ENCODE data around the gene ZNF77.

Gene ZNF77

DNA sequence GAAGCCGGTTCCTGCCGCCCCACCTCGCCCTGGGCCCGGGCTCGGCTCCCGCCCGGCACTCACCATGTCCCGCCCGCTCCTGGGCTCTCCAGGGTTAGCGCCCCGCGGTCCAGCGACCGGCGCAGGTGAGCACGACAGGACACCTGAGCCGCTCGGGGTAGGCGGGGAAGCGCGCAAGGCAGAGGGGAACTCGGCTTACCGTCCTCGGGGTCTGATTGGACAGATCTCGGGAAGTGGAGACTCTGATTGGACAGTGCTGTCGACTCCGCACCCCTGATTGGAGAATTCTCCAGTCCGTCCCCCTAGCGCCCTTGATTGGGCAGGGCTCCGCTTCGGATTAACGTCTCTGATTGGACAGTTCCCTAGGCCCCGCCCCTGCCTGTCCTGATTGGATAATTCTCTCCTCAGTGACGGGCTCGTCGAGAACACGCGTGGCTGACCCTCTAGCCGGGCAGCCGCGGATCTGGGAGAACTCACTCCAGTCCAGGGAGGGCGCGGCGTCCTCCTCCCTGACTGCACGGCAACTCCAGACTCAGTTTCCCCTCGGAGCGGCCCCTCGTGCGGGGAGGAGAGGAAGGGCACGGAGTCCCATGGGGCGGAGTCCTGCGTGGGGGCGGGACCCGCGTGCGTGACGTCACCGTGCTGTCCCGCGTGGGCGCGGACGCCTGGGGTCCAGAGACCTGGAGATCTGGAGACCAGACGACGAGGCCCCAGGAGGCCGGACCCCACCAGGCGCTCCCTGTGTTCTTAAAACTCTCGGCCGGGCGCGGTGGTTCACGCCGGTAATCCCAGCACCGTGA lies at the start of gene ZNF77:
ZNF77 (minus strand) TSS at position 197 of the 800 bp plus-strand sequence; CDS start at position 66, 131 bp downstream.
- TF ChIP-seq, protein P1, sequence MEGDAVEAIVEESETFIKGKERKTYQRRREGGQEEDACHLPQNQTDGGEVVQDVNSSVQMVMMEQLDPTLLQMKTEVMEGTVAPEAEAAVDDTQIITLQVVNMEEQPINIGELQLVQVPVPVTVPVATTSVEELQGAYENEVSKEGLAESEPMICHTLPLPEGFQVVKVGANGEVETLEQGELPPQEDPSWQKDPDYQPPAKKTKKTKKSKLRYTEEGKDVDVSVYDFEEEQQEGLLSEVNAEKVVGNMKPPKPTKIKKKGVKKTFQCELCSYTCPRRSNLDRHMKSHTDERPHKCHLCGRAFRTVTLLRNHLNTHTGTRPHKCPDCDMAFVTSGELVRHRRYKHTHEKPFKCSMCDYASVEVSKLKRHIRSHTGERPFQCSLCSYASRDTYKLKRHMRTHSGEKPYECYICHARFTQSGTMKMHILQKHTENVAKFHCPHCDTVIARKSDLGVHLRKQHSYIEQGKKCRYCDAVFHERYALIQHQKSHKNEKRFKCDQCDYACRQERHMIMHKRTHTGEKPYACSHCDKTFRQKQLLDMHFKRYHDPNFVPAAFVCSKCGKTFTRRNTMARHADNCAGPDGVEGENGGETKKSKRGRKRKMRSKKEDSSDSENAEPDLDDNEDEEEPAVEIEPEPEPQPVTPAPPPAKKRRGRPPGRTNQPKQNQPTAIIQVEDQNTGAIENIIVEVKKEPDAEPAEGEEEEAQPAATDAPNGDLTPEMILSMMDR (IDR thresholded peaks at IDR 0.05), result no peak

DNA sequence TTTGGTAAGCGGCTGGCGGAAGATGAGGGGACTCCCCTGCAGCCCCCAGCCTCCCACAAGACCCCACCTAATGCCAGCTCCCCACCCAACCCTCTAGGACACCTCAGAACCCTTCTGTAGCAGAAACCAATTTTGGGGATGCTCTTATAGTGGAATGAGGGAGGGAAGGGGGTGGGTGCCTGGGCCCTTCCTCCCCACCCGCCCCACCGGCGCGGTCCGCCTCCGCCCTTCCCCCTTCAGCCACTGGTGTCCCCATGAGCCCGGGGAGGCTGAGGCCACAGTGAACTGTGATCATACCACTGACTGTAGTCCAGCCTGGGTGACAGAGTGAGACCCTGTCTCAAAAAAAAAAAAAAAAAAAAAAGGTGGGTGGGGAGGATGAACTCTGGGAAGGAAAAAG lies 48.8 kb upstream of the ZNF77 start:
- TF ChIP-seq, protein P1 (IDR thresholded peaks at IDR 0.05), result no peak

DNA sequence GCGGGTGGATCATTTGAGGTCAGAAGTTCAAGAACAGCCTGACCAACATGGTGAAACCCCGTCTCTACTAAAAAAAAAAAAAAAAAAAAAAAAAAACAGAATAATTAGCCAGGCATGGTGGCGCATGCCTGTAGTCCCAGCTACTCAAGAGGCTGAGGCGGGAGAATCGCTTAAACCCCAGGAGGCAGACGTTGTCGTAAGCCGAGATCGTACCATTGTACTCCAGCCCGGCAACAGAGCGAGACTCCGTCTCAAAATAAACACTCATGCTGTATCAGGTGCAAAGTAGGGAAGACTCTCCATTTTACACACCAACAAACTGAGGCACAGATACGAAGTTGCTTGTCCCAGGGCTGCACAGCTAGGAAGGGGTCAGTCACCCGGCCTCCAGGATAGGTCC lies 48.2 kb upstream of the ZNF77 start:
- TF ChIP-seq, protein P1 (IDR thresholded peaks at IDR 0.05), result no peak

DNA sequence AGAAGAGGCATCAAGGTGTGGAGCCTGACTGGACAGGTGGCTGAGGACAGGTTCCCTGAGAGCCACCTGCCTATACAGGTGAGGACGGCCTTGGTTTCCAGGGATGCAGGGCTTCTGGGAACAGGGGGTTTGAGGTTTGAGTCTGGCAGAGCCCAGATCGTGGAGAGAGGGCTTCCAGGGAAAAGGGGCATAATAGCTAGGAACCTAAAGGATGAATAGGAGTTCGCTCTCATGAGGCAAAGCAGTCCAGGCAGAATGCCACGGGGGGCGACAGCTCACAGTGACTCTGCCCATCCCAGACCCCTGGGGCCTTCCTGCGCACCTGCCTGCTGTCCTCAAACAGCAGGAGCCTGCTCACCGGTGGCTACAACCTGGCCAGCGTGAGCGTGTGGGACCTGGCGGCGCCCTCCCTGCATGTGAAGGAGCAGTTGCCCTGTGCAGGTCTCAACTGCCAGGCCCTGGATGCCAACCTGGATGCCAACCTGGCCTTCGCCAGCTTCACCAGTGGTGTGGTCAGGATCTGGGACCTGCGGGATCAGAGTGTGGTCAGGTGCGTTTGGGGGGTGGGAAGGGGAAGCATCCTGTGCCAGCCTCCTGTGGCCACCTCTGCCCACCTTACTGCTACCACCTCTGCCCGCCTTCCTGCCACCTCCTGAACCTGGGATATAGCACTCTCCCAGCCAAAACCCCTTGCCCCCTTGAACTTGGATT lies 44.6 kb upstream of the ZNF77 start:
- TF ChIP-seq, protein P1 (IDR thresholded peaks at IDR 0.05), result no peak

DNA sequence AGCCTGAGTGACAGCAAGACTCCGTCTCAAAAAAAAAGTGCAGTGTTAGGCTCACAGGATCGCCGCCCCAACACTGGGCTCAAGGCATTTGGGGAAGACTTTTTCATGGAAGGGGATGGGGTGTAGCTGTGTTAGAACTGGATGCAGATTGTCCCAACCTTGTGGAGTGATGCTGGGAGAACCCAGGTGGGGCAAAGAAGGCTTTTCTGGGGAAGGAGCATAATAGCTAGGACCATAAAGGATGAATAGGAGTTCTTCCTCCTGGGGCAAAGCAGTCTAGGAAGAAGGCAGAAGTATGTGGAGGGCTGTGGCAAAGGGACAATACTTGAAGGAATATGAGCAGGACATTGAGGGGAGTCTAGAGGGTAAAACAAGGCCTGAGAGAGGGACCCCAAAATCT lies 43.8 kb upstream of the ZNF77 start:
- TF ChIP-seq, protein P1 (IDR thresholded peaks at IDR 0.05), result no peak

DNA sequence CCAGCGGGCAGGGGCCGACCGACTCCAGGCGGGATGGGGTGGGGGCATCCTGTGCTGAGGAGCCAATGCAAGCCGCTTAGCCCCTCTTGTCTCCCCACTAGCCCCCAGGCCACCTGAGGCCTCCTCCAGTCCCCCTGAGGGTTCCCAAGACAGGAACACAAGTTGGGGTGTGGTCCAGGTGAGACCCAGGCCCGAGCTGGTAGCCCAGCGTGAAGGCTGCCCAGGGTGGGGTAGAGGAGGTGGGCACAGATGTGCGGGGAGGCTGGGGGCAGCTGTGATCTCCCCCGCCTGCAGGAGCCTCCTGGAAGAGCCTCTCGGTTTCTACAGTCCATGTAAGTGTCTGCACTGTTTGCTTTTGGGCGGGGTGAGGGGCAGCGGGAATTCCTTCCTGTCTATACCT lies 43.0 kb upstream of the ZNF77 start:
- TF ChIP-seq, protein P1 (IDR thresholded peaks at IDR 0.05), result no peak

DNA sequence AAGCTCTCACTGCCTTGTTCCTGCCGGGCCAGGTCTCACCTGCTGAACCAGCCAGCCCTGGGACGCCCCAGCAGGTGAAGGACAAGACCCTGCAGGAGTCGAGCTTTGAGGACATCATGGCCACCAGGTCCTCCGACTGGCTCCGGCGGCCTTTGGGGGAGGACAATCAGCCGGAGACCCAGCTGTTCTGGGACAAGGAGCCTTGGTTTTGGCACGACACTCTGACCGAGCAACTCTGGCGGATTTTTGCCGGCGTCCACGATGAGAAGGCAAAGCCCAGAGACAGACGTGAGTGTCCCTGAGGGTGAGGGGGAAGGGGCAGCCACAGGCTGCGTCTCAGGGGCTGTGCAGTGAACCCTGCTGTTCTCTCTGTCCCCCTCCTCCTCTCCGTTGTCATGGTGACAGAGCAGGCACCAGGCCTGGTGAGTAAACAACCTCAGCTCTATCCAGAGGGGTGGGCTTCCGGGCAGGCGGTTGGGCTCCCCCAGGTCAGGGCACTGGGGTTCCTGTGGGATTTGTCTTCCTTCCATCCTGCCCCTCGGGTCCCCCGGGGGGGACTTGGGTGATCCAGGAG lies 42.3 kb upstream of the ZNF77 start:
- TF ChIP-seq, protein P1 (IDR thresholded peaks at IDR 0.05), result no peak

Measured in LNCAP (cell line).